Brain pericyte (primary cell): Measurements from ENCODE around the gene PAK6.

Experiments used
- DNase-seq: peaks from one replicate; pipeline ENCODE4 v3.0.0-alpha.2; 2012; ENCODE audit warnings: low read depth, low spot score

The PAK6 gene

GRCh38 chr15:40276927-40277326 is 38.1 kb downstream of the PAK6 start:
- no peak for DNase-seq

- DNase-seq: no peak
These were observed 38.6 kb downstream of the PAK6 start for GRCh38 chr15:40277471-40277870.

- DNase-seq: no peak
These were observed 39.2 kb downstream of the PAK6 start for GRCh38 chr15:40278026-40278425.

- no peak for DNase-seq
These were observed 40.7 kb downstream of the PAK6 start for GRCh38 chr15:40279437-40280141.

GRCh38 chr15:40280260-40281056 is 41.6 kb downstream of the PAK6 start:
- no peak for DNase-seq

- no peak for DNase-seq
These were observed 42.4 kb downstream of the PAK6 start for GRCh38 chr15:40281057-40281800.

- DNase-seq: no peak
These were observed 42.9 kb downstream of the PAK6 start for GRCh38 chr15:40281801-40282146.

- no peak for DNase-seq
These were observed 43.4 kb downstream of the PAK6 start for GRCh38 chr15:40282147-40282868.

GRCh38 chr15:40282869-40283614 is 44.2 kb downstream of the PAK6 start, which contains the start of gene ANKRD63:
TSS of gene ANKRD63 (minus strand) at chr15:40283064. CDS start at chr15:40282586, 478 bp downstream.
- no peak for DNase-seq

GRCh38 chr15:40283615-40284300 is 44.9 kb downstream of the PAK6 start:
- DNase-seq: no peak

GRCh38 chr15:40285151-40285550 is 46.3 kb downstream of the PAK6 start:
- DNase-seq: no peak

- DNase-seq: no peak
These were observed 46.7 kb downstream of the PAK6 start for GRCh38 chr15:40285554-40286011.

GRCh38 chr15:40286061-40286532 is 47.2 kb downstream of the PAK6 start:
- no peak for DNase-seq

GRCh38 chr15:40286794-40287193 is 47.9 kb downstream of the PAK6 start:
- no peak for DNase-seq

- DNase-seq: no peak
These were observed 48.6 kb downstream of the PAK6 start for GRCh38 chr15:40287505-40287904.

- no peak for DNase-seq
These were observed 49.1 kb downstream of the PAK6 start for GRCh38 chr15:40287968-40288367.

GRCh38 chr15:40289140-40289775 is 50.4 kb downstream of the PAK6 start:
- DNase-seq: no peak

- no peak for DNase-seq
These were observed 51.7 kb downstream of the PAK6 start for GRCh38 chr15:40290545-40290917.

GRCh38 chr15:40290918-40291574 is 52.2 kb downstream of the PAK6 start:
- no peak for DNase-seq
